CD4-positive, alpha-beta T cell treated with Interleukin-21 for 1 hour (primary cell): ENCODE results near the gene PPP2R1B.
A peak's percentile ranks its signal among the peaks of the same experiment; 100 is the strongest.
"Not testable (repeated sequence)": the region's sequence is repeated elsewhere in the genome, so short reads cannot be mapped to it uniquely, and the experiment has no call there.

Experiments used
- DNase-seq: peaks from one replicate; pipeline ENCODE4 v3.0.0-alpha.2; 2020

PPP2R1B gene

DNA sequence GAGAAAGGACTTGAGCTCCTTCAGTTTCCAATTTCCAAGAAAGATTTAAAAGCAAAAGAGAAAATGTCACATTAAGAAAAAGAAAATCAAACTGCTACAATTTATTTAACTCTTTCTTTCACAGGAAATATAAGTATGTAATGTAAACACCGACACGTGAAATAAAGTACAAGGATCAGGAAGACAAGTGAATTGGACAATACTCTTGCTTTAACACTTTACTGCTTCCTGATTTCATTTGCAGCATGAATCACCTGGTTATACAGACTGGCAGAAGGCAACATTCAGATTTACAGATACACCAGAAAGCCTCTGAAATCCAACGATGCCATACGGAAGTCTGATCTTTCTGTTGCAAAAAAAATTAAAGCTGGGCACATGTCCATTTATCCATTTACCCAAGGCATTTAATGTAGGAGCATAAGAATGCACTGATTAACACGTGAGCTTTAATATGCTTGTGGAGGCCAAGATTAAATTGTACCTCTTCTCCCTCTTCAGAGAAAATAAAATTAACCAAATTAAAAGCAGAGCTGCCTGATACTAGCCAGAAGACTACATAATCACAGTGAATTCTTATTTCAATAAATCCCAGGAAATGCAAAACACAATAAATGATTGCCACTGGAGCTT is 16.0 kb upstream of the PPP2R1B start:
- no peak for DNase-seq

DNA sequence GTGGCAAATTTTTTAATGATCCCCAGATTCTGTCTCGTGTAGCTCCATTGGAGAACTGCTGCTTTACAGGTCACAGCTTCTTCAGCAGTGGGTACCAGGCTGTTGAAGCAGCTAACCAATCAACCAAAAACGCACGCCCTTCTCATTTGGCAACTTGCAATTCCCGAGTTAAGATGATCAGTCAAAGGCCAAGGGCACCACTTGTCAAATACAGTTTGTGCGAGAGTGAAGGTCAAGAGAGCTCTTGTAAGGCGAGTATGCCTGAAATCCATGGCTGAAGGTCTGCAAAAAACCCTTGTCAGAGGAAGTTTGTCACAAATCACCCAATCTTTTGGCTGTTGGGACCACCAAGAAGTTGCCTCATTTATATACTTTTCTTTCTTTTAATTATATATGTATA is 12.9 kb upstream of the PPP2R1B start:
- DNase-seq = no peak

DNA sequence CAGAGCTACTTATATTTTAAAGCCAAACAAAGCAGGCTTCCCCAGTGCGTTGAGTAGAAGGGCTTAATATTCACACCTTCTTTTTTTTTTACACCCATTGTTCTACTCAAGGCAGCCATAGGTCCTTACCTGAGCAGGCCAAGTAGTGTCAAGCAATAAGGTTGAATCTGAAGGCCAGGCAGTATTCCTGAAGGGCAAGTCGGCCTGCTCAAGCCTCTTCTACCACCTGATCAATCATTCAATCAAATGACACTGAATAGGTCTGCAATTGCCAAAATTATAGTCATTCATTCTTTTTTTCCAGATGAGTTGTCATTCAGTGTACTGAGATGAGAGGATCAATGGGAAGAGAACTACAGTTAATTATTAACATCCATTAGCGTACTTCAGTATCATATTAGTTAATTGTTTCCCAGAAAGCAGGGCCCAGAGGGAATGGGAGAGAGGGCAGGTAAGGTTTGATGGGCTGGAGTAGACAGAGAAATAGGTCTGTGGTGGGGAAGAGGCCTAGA is 11.9 kb upstream of the PPP2R1B start:
- DNase-seq = no peak

DNA sequence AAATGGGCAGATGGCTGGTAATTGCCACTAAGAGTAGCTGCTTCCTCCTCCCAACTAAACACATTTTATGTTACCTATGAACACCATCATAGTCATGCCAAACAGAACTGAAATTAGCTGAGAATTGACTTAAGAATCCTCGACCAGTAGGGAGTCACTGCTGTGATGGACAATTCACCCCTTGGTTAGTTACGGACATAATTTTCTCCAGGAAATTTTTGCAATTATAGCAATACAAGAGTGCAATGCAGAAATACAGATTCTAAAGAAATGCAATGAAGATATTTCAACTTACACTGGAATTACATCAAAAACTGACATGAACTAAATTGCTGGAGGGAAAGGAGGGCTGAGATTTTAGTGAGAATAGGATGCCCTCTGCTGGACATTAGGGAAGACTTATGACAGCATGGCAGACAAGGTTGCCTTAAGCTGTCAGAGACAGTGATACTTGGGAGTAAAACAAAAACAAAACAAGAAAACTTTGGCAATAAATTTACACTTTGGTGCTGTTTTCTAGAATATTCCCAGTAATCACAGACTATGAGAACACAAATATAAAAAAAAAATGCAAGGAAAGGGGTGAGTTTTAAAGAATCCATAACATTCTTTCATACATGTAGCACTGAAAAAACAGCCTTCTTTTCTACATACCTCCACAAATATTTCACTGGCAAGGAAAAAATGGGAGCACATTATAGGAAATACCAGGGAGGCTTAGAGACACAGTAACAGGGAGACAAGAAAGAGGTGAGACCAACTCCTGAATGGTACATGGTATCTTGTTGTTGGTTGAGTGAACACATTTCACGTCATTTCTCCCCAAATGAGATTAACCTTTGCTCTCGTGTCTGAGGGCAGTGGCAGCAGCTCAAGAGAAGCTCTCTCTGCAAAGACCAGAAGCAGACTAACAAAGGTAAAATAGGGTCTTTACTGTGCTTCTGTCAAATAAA is 11.2 kb upstream of the PPP2R1B start:
- peak; percentile 70 for DNase-seq

DNA sequence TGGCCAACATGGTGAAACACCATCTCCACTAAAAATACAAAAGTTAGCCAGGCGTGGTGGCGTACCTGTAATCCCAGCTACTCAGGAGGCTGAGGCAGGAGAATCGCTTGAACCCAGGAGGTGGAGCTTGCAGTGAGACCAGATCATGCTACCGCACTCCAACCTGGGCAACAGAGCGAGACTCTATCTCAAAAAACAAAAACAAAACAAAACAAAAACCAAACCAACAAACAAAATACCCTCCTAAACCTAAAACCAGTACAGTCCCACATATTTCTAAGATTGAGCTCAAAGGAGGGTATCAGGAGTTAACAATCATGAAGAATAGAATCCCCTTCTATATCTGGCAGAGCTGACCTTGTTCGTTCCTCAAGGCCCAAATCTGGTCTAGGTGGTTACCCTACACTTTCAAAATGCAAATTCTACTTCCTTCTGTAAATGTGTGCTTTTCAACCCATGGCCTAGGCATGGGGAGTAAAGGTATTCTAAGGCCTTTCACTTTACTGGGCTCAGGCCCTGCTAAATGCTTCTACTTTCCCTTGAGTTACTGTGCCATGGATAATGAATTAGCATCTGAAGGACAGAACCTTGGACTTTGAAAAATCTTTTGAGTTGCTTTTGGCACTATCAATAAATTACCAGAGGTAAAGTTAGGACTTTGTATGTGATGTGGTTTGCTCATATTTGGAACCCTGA is 10.4 kb upstream of the PPP2R1B start:
- DNase-seq = no peak

DNA sequence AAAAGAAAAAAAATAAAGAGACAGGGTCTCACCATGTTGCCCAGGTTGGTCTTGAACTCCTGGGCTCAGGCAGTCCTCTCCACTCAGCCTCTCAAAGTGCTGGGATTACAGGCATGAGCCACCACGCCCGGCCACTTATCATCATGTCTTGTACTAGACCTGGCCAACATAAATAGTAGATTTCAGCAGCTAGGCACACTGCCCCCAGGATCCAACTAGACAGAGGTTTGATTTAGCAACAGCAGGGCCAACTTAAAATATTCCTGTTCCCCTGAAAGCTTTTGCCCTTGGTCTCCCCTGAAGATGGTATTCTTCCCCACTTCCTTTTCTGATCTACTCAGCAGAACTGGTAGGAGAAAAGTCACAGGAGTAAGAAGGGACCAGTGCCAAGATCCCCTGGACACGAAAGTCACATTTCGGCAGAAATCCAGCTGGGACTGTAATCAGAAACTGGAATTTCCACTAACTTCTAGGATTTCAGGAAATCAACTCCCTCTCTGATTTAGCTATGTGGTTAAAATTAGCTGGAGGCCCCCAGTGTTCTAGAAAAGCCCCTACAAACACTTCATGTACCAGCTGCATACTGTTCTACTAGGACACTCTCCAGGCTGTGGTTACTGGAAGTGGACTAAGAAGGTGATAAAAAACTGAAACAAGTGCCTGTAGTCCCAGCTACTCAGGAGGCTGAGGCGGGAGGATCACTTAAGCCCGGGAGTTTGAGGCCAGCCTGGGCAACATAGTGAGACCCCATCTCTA is 8.9 kb upstream of the PPP2R1B start:
- no peak for DNase-seq

DNA sequence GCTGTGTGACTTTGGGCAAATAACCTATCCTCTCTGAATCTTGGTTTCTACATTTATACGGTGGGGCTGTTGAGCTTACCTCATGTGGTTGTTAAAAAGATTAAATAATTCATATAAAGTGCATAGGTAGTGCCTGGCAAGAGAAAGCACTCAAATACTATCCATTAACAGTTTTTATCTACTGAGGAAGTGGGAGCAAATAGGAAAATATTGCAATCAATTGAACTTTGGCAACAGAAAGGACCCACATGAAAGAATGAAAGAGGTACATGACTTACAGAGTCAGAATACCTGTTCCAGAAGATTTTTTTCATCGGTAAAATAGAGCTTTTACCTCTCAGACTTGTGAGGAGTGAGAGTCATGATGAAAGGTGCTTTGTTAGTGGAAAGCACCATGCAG is 6.3 kb upstream of the PPP2R1B start:
- DNase-seq = no peak

DNA sequence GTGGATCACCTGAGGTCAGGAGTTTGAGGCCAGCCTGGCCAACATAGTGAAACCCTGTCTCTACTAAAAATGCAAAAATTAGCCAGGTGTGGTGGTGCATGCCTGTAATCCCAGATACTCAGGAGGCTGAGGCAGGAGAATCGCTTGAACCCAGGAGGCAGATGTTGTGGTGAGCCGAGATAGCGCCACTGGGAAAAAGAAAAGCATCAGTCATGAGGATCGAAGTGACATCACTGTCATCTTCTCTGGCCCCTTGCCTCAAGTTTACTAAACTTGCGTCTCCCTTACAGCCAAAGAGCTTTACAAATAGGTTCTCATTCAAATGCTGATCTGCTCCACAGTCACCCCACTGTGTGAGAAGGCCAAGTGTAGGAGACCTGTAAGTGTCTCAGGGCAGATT is 5.0 kb upstream of the PPP2R1B start:
- DNase-seq = not testable (repeated sequence)

DNA sequence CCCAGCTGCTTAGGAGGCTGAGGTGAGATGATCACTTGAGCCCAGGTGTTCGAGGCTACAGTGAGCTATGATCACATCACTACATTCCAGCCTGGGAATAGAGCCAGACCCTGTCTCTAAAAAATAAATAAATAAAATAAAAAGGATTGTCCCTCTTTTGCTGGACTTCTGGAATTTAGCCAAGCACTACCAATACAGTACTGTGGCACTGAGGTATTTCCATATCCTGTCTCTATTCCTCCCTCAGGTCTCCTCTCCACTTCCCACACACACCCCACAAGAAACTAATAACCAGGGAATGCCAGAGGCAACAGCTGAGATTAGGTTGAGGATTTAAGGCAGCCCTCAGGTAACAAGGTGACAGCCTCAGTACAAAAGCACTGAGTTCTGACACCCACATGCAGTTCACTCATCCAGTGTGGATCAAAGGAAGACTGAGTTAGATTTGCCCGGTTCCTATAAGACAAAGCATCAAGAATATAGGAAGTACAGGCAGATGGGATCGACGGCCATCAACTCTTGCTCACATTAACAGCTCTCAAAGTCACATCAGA is 4.5 kb upstream of the PPP2R1B start:
- no peak for DNase-seq

DNA sequence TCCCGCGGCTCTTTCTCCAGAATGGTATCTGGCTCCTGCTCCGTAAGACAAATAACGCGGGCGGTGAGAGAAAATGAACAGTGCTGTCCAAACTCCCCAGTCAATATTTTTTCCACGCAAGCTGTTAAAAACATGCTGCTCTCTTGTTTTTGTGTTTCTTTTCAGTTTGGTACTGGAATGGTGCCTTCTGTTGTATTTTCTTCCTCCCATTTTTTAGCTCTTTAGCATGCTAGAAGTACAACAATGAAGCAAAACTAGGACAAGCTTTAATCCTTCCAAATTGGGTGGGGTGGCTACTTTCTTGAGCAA is 599 bp upstream of the PPP2R1B start:
- no peak for DNase-seq

DNA sequence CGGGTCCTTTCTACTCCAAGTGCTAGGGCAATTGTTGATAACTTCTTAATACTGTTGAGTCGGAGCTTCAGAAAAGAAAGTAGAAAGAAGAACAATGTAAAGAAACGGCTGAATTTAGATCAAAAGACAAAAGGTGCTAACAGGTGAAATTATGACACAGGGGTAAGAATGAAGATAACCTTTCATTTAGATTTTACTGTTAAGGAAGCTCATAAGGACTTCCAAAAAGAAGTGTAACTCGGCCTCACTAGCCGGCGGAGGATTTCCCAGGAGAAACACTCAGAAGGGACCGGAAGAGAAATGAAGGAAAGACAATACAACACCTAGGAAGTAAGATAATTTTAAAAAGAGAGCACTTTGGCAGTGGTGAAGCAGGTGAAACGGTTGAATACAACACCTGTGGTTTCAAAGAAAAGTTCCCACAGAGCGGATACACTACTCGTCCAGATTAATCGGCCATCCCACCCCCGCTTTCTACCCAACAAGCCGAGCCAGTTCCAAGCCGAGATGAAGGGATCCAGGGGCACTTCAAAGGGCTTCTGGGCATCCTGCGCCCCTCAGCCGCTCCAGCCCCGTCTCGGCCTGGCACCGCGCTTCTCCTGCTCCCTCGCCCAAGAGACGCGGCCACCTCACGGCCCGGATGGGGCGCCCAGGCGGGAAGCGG is 737 bp downstream of the PPP2R1B start:
- no peak for DNase-seq

DNA sequence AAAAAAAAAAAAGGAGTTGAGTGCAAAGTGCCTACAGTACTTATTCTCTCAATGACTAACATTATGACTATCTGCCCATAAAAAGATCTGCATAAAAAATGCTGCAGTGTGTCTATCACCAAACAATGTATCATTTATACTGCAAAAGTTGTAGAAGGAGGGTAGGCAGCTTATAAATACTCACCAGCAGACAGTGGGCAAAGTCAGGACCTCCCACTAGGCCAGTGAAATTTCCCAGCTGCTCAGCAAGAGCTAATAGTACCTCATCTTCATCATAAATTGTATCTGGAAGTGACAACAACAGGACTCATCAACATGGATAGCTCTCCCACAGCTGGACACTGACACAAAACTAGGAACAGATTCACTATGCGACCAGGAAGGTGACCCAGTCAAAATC is 1.6 kb downstream of the PPP2R1B start:
- no peak for DNase-seq

DNA sequence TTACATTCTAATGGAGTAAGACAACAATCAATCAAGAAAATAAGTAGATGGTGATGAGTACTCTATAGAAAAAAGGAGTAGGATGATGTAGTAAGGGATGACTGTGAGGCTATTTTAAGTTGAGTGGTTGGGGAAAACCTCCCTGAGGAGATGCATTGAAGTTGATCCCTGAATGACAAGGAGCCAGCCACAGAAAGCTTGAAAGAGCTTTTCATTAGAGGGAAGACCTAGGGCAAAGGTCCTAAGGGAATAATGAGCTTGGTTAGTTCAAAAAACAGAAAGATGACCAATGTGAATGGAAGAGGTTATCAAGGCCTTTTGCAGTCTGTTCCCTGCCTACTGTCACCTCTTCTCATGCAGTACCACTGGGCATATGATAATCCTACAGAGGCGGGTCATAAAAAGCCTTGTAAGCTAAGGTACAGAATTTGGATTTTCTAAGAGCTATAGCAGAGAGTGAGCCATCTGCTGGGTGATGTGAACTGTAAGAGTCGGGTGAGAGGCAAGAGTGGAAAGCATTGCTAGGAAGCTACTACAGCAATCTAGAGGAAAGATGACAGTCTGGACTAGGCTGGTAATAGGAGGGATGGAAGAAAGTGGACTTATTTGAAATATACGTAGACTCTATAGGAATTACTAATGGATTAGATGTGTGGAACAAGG is 3.1 kb downstream of the PPP2R1B start:
- DNase-seq = no peak

DNA sequence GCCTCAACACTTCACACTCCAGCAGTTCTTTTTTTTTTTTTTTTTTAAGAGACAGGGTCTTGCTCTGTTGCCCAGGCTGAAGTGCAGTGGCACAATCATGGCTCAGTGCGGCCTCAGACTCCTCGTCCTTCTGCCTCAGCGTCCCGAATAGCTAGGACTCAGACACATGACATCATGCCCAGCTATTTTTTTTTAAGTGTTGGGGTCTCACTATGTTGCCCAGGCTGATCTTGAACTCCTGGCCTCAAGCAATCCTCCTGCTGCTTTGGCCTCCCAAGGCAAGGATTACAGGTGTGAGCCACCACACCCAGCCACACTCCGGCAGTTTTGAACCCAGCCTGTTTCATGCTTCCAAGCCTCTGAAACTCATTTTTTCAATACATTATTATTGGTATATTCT is 3.7 kb downstream of the PPP2R1B start:
- DNase-seq = no peak

DNA sequence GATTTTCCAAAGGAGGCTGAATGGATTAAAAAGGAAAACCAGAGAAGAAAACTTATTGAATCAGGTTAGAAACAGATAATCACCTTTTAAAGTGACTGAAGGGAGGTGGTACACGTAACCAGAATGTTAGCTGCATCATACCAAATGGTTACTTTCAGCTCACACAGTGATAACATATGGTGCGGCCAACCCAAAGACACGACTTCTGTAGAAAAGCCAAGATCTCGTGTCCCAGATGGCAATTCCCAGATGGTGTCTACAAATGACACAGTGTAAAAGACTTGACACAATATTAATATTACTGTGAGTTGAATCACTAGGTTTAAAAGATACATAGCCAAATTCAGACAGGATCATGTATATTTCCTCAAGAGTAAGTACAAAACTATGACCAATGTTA is 5.2 kb downstream of the PPP2R1B start:
- no peak for DNase-seq

DNA sequence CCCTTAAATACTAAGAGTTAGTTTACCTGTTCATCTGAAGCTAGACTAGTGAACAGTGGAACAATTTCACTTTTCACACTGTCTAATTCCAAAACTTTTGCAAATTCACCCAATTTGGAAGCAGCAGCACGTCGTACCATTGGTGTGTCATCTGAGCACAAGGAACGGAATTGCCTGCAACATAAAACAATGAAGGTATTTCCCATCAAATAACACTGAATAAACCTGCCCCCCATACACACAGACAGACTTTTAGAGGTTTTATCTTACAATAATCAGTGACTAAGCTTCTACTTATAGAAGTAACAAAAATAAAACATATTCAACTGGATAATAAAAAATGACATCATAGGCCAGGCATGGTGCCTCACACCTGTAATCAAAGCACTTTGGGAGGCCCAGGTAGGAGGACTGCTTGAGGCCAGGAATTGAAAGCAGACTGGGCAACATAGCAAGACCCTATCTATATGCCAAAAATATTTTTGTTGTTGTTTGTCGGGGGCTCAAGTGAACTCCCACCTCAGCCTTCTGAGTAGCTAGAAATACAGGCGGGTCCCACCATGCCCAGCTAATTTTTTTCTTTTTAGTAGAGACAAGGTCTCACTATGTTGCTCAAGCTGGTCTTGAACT is 6.3 kb downstream of the PPP2R1B start:
- DNase-seq = no peak

DNA sequence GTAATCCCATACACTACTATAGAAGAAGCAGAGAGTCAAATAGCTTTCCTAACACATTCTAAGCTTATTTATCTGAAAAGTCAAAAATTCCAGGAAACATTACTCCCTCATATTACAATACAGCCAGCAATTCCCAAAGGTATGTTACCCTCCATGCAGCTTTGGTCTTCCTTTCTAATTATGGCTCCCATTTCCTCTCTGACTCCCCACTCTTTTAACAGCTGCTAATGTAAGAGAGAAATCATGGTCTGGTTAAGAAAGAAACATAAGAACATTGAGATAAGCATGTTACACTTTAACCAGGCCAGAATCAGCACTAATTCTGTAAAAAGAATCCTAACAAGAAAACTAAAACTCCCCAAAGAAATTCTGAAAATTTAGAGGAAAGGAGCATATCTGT is 6.8 kb downstream of the PPP2R1B start:
- DNase-seq = no peak

DNA sequence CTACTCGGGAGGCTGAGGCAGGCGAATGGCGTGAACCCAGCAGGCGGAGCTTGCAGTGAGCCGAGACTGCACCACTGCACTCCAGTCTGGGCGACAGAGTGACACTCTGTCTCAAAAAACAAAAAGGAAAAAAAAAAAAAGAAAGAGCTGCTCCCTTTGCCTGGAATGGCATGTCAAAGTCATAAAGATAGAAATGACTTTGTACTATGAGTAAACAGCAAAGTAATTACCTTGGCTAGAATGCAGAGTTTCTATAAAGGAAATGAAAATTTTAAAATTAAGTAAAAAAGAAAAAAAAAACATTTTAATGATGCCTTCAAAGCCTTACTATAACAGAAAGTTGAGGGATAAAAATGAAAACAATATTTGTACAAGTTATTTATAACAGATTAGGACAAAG is 10.1 kb downstream of the PPP2R1B start:
- DNase-seq = no peak

DNA sequence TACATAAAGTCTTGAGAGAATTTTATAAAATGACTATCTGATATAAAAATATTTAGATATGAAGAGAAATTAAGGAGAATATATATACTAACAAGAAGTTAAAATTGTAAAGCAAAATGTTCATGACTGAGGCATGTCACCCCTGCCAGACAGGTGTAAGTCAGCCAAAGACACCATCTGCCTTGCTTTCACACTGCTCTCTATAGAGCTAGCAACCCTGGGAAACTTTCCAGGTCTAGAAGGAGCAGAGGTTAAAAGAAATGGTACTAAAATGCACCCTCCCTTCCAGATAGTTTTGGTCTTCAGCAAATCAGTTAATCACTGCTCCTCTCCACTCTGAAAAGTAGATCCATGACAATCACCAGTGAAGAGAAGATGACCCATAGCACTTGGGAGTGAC is 16.5 kb downstream of the PPP2R1B start:
- no peak for DNase-seq

DNA sequence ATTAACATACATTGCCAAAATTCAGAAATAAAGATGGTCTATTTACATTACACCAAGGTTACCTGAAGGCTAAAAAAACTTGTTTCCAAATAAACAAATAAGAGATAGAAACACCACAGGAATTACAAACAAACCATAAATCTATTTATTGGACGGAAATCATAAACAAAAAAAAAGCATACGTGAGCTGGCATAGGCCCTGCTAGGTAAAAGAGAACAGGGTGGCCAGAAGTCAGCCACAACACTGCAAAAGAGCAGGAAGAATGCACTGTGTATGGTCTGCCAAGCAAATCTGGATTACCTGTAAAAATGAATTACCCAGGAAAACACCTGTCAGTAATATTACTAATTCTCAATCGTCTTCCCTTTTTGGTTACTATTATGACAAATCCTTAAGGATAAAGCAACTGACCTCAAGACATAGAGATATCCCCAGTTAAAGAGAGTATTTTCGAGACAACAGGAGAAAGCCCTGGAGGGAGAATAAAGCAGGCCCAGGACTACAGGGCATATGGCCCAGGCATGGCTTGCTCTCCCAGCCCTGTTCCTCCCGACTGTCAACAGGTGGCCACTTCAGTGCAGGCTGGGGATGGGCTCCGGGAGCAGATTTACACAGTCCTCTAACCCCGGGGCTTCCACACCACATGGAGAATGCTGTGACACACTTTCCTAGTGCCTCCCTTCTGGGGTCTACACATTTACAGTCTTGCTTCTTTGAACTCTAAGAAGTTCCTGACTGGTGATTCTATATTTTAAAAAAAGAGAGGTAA is 18.0 kb downstream of the PPP2R1B start:
- no peak for DNase-seq
